Ovary (tissue), 3 donors: ENCODE data around the gene SSTR5.

Experiments used
- POLR2A ChIP-seq: fragments of 450-650 bp; IDR thresholded peaks from one replicate; pipeline ENCODE4 v1.6.1; 2017; ENCODE audit warnings: antibody characterized with exemption, mild to moderate bottlenecking, moderate library complexity
- TF ChIP-seq, protein P1 (sequence below), 3 donors: fragments of 450-650 bp in 2 of 3; fragments of 200-600 bp in 1 of 3; IDR thresholded peaks; one replicate each; pipeline versions ENCODE4 v1.5.1 to v1.8.0; 2016 to 2022; ENCODE audit warnings: antibody characterized with exemption in 3 of 3, mild to moderate bottlenecking in 1 of 3
- donor health status: DM: no; HTN: no; CAD: no.

DNA sequence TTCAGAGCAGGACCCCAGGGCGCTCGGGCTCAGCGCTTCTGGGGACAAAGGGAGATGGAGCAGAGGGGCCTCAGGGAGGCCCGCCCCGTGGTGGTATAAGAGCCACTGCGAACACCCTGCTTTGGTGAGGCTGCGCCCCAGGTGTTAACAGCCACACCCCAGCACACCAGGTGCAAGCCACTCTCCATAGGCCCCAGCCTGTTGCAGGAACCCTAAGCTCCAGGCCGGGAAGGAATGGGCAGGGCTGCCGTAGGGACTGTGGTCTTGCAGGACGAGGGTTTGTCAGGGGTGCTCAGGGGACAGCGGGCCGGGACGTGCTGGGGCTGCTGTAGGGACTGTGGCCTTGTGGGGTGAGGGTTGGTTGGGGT lies 17.0 kb upstream of the SSTR5 start:
- no peak for TF ChIP-seq POLR2A
- TF ChIP-seq, protein P1, sequence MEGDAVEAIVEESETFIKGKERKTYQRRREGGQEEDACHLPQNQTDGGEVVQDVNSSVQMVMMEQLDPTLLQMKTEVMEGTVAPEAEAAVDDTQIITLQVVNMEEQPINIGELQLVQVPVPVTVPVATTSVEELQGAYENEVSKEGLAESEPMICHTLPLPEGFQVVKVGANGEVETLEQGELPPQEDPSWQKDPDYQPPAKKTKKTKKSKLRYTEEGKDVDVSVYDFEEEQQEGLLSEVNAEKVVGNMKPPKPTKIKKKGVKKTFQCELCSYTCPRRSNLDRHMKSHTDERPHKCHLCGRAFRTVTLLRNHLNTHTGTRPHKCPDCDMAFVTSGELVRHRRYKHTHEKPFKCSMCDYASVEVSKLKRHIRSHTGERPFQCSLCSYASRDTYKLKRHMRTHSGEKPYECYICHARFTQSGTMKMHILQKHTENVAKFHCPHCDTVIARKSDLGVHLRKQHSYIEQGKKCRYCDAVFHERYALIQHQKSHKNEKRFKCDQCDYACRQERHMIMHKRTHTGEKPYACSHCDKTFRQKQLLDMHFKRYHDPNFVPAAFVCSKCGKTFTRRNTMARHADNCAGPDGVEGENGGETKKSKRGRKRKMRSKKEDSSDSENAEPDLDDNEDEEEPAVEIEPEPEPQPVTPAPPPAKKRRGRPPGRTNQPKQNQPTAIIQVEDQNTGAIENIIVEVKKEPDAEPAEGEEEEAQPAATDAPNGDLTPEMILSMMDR (IDR thresholded peaks at IDR 0.05) = no peak
